Progenitor cell of endocrine pancreas (in vitro differentiated cells): ENCODE measurements around the gene VPS13C. TPM values are rescaled to one million over a fixed set of nuclear protein-coding genes. Genes with fewer than 3 reads are reported as not detected.

Source experiments
- DNase-seq: peaks from one replicate; pipeline ENCODE4 v3.0.0; 2021; ENCODE audit warnings: low spot score; ENCODE audit not compliant: unreplicated experiment
- H3K27ac Mint-ChIP-seq: 2 replicates; pipeline ENCODE4 v1.8.0; 2021; ENCODE audit warnings: mild to moderate bottlenecking, moderate library complexity, mixed read lengths
- H3K27me3 Mint-ChIP-seq: 2 replicates; pipeline ENCODE4 v1.8.0; 2021; ENCODE audit warnings: mixed read lengths
- H3K36me3 Mint-ChIP-seq: 2 replicates; pipeline ENCODE4 v1.8.0; 2022; ENCODE audit warnings: mixed read lengths; ENCODE audit not compliant: insufficient read depth
- H3K4me1 Mint-ChIP-seq: 2 replicates; pipeline ENCODE4 v1.8.0; 2021; ENCODE audit warnings: low read depth, mixed read lengths
- H3K4me3 Mint-ChIP-seq: 2 replicates; pipeline ENCODE4 v1.8.0; 2021; ENCODE audit warnings: low read depth, mild to moderate bottlenecking, moderate library complexity, mixed read lengths
- H3K9me3 Mint-ChIP-seq: 2 replicates; pipeline ENCODE4 v1.8.0; 2021; ENCODE audit warnings: low read depth, mixed read lengths
- total RNA-seq: library from RNA; stranded (reverse); gene quantifications from 2 replicates; pipeline ENCODE4 v1.2.1, GENCODE V29; 2021
- TF ChIP-seq, protein P1 (sequence below): fragments of 200-600 bp; sonication (generic); IDR thresholded peaks from one replicate; pipeline ENCODE4 v1.5.0; 2021; ENCODE audit warnings: antibody characterized with exemption, mild to moderate bottlenecking; ENCODE audit not compliant: unreplicated experiment

Gene VPS13C
- total RNA-seq, 1 donor from 2014 or later, result 47.7 TPM

DNA sequence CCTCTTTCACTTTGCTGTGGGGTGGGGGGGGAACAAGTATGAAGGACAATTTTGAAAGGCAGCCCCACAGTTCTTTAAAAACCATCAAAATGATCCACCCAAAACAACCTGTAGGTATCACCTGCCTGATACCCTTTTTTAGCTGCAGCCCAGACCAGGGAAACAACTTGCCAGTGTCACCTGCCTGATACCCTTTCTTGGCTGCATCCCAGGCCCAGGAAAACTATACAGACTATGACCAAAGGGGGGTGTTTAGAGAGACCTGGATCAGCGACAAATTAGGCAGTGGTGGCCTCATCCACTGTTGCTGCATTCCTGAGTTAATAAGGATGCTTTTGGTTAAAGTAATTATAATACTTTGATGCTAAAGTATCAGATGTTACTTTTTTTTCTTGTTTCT, 122.0 kb downstream of the VPS13C start:
- DNase-seq, result no peak
- Mint-ChIP-seq H3K4me3 (no peak overlapping the region), H3K27ac (no peak overlapping the region), H3K4me1 (no peaks in the 10 kb centered on the region), H3K36me3 (peaks cover 9% of the 10 kb centered on the region), H3K27me3 (no peaks in the 10 kb centered on the region), H3K9me3 (peaks cover 5% of the 10 kb centered on the region)
- TF ChIP-seq, protein P1, sequence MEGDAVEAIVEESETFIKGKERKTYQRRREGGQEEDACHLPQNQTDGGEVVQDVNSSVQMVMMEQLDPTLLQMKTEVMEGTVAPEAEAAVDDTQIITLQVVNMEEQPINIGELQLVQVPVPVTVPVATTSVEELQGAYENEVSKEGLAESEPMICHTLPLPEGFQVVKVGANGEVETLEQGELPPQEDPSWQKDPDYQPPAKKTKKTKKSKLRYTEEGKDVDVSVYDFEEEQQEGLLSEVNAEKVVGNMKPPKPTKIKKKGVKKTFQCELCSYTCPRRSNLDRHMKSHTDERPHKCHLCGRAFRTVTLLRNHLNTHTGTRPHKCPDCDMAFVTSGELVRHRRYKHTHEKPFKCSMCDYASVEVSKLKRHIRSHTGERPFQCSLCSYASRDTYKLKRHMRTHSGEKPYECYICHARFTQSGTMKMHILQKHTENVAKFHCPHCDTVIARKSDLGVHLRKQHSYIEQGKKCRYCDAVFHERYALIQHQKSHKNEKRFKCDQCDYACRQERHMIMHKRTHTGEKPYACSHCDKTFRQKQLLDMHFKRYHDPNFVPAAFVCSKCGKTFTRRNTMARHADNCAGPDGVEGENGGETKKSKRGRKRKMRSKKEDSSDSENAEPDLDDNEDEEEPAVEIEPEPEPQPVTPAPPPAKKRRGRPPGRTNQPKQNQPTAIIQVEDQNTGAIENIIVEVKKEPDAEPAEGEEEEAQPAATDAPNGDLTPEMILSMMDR, result no peak

DNA sequence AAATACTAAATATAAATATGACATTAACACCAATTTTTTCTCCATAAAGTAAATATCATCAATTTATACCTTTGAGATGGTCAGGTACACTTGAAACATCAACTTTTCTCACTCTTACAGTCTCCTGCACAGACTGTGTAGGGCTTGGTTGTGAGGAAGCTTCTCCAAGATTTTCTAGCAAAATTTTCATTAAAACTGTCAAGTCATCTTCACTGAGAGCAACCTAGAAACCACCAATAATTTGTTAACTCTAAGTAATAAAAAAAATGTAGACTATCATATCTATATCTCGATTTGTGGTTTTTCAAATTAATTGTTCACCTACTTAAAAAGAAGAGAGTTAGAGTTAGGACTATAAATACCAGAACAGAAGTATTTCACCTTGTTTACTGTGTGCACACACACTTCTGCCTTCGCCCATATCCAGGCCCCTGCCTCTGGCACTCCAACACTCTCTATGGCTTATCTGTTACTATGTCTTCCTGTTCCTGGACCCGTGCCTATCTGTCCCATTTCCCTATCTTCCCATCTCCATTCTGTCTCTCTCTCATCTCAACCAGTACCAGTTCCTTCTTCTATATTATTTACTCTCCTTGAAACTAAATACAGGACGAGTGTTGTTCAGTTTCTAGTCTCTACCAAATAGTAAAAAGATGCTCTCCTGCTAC, 123.6 kb downstream of the VPS13C start:
- Mint-ChIP-seq H3K9me3 (no peaks in the 10 kb centered on the region), H3K27me3 (no peaks in the 10 kb centered on the region), H3K27ac (peak overlapping the region; percentile 69), H3K4me1 (no peaks in the 10 kb centered on the region), H3K36me3 (peaks cover 5% of the 10 kb centered on the region), H3K4me3 (no peak overlapping the region)
- DNase-seq, result no peak
- TF ChIP-seq, protein P1, result no peak

DNA sequence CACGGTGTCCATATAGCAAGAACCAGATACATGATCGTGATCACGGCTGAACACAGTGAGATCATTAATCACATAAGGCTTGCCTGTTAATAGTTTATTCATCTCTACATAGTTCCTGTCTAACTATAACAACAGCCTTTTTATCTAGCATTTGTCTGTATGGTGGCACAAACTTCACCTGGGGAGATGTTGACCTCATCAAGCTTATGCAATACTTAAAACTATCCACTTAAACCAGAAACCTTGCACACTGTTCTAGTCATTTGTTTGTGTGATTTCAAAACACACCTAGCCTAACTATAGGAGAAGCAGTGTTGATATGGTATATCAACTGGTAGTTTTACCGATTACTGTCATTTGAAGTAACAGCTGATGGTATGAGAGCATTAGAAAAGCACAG, 124.8 kb downstream of the VPS13C start:
- H3K4me1 Mint-ChIP-seq, result no peaks in the 10 kb centered on the region
- H3K4me3 Mint-ChIP-seq, result no peak overlapping the region
- H3K9me3 Mint-ChIP-seq, result no peaks in the 10 kb centered on the region
- H3K27me3 Mint-ChIP-seq, result no peaks in the 10 kb centered on the region
- TF ChIP-seq, protein P1, result no peak
- no peak overlapping the region for H3K27ac Mint-ChIP-seq
- DNase-seq, result no peak
- H3K36me3 Mint-ChIP-seq, result peaks cover 5% of the 10 kb centered on the region

DNA sequence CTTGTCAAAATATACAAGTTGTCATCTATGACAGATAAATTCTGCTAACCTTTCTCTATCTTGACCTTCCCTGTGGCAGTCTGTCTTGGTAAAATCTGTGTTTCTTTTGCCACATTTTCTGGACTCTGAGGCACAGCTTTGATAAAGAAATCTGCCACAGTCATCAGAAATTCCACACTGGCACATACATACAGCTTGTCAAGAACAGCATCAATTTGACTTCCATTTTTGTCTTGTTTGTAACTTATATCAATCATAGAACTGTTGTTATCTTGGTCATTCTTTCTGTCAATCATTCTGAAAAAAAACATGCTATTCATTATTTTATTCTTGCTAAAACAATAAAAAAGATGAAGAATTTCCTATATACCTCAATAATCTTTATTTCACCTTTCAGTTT, 130.8 kb downstream of the VPS13C start:
- Mint-ChIP-seq H3K4me3 (no peak overlapping the region), H3K36me3 (peaks cover 13% of the 10 kb centered on the region), H3K4me1 (no peaks in the 10 kb centered on the region), H3K27ac (no peak overlapping the region), H3K9me3 (no peaks in the 10 kb centered on the region), H3K27me3 (no peaks in the 10 kb centered on the region)
- DNase-seq, result no peak
- TF ChIP-seq, protein P1, result no peak

DNA sequence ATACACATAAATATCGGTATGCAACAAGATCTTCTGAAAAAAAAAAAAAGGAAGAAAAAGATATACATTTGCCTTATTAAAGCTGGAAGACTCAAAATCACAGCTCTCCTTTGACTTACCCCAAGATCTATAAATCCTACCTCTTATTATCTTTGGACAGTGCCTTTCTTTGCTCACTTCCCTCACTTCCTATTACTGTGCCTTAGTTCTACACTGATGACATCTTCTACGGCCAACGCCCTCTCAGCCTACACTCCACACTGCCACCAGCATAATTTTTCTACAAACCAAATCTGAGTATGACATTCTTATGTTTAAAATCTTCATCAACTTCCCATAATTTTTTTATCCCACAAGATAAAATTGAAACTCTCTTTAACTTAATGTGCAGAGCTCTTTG, 137.1 kb downstream of the VPS13C start:
- Mint-ChIP-seq H3K4me3 (no peak overlapping the region), H3K27me3 (no peaks in the 10 kb centered on the region), H3K9me3 (peaks cover 2% of the 10 kb centered on the region), H3K4me1 (no peaks in the 10 kb centered on the region), H3K27ac (no peak overlapping the region), H3K36me3 (peaks cover 11% of the 10 kb centered on the region)
- DNase-seq, result no peak
- TF ChIP-seq, protein P1, result no peak
